Adipocyte (in vitro differentiated cells): ENCODE measurements around the gene KPNA1.
A peak's percentile ranks its signal among the peaks of the same experiment; 100 is the strongest.

Experiments
- DNase-seq: peaks from one replicate; pipeline ENCODE4 v3.0.0-alpha.2; 2015; ENCODE audit warnings: low read depth
- H3K27me3 ChIP-seq: replicated peaks from 2 replicates; pipeline ENCODE4 v1.7.0; 2013; ENCODE audit warnings: mild to moderate bottlenecking, low read length, moderate library complexity; ENCODE audit not compliant: control insufficient read depth, insufficient read depth
- H3K36me3 ChIP-seq: 2 replicates; pipeline ENCODE4 v1.7.0; 2013; ENCODE audit warnings: low read length, mild to moderate bottlenecking, moderate library complexity; ENCODE audit not compliant: control insufficient read depth, insufficient read depth, severe bottlenecking
- H3K4me1 ChIP-seq: 2 replicates; pipeline ENCODE4 v1.7.0; 2013; ENCODE audit warnings: mild to moderate bottlenecking, low read length, moderate library complexity; ENCODE audit not compliant: control insufficient read depth, insufficient read depth
- H3K4me3 ChIP-seq: 2 replicates; pipeline ENCODE4 v1.7.0; 2013; ENCODE audit warnings: mild to moderate bottlenecking, low read length, moderate library complexity
- H3K9ac ChIP-seq: 2 replicates; pipeline ENCODE4 v1.7.0; 2013; ENCODE audit warnings: mild to moderate bottlenecking, low read length, moderate library complexity
- H3K9me3 ChIP-seq: 2 replicates; pipeline ENCODE4 v1.7.0; 2013; ENCODE audit warnings: mild to moderate bottlenecking, low read length, moderate library complexity; ENCODE audit not compliant: control insufficient read depth

KPNA1 gene

GRCh38 chr3:122394173-122394572 lies 120.6 kb downstream of the KPNA1 start:
- no peaks in the 10 kb centered on the region for H3K9me3 ChIP-seq
- H3K9ac ChIP-seq, result peak overlapping the region; percentile 39
- peaks cover 10% of the 10 kb centered on the region for H3K4me1 ChIP-seq
- DNase-seq, result no peak
- H3K27me3 ChIP-seq, result no peaks in the 10 kb centered on the region
- no peak overlapping the region for H3K4me3 ChIP-seq
- H3K36me3 ChIP-seq, result peaks cover 6% of the 10 kb centered on the region

- Histone ChIP-seq H3K4me3 (no peak overlapping the region), H3K9ac (peak overlapping the region; percentile 52), H3K4me1 (peaks cover 10% of the 10 kb centered on the region), H3K36me3 (peaks cover 6% of the 10 kb centered on the region), H3K9me3 (no peaks in the 10 kb centered on the region), H3K27me3 (no peaks in the 10 kb centered on the region)
- peak; percentile 84 for DNase-seq
Observed at GRCh38 chr3:122392868-122393844, 121.6 kb downstream of the KPNA1 start.

- no peaks in the 10 kb centered on the region for H3K27me3 ChIP-seq
- DNase-seq, result no peak
- no peak overlapping the region for H3K4me3 ChIP-seq
- no peak overlapping the region for H3K9ac ChIP-seq
- H3K9me3 ChIP-seq, result no peaks in the 10 kb centered on the region
- peaks cover 6% of the 10 kb centered on the region for H3K36me3 ChIP-seq
- peaks cover 10% of the 10 kb centered on the region for H3K4me1 ChIP-seq
Observed at GRCh38 chr3:122391681-122392446, 122.9 kb downstream of the KPNA1 start.

- no peaks in the 10 kb centered on the region for H3K9me3 ChIP-seq
- peaks cover 10% of the 10 kb centered on the region for H3K4me1 ChIP-seq
- H3K4me3 ChIP-seq, result no peak overlapping the region
- peaks cover 6% of the 10 kb centered on the region for H3K36me3 ChIP-seq
- no peak for DNase-seq
- H3K27me3 ChIP-seq, result no peaks in the 10 kb centered on the region
- no peak overlapping the region for H3K9ac ChIP-seq
Observed at GRCh38 chr3:122390665-122391064, 124.1 kb downstream of the KPNA1 start.

GRCh38 chr3:122389892-122390291 lies 124.8 kb downstream of the KPNA1 start:
- H3K9me3 ChIP-seq, result no peaks in the 10 kb centered on the region
- no peak for DNase-seq
- H3K4me1 ChIP-seq, result peaks cover 15% of the 10 kb centered on the region
- H3K9ac ChIP-seq, result no peak overlapping the region
- peaks cover 6% of the 10 kb centered on the region for H3K36me3 ChIP-seq
- no peak overlapping the region for H3K4me3 ChIP-seq
- H3K27me3 ChIP-seq, result no peaks in the 10 kb centered on the region

- H3K27me3 ChIP-seq, result no peaks in the 10 kb centered on the region
- DNase-seq, result no peak
Observed at GRCh38 chr3:122389197-122389596, 125.5 kb downstream of the KPNA1 start.

GRCh38 chr3:122387709-122388108 lies 127.0 kb downstream of the KPNA1 start:
- DNase-seq, result no peak
- peaks cover 18% of the 10 kb centered on the region for H3K4me1 ChIP-seq
- H3K9ac ChIP-seq, result no peak overlapping the region
- H3K36me3 ChIP-seq, result peaks cover 3% of the 10 kb centered on the region
- no peak overlapping the region for H3K4me3 ChIP-seq
- no peaks in the 10 kb centered on the region for H3K27me3 ChIP-seq
- H3K9me3 ChIP-seq, result no peaks in the 10 kb centered on the region

More at GRCh38 chr3:122389197-122389596, 125.5 kb downstream of the KPNA1 start:
- Histone ChIP-seq H3K4me1 (peaks cover 21% of the 10 kb centered on the region), H3K36me3 (peaks cover 6% of the 10 kb centered on the region), H3K4me3 (no peak overlapping the region), H3K9ac (no peak overlapping the region), H3K9me3 (no peaks in the 10 kb centered on the region)

- H3K9me3 ChIP-seq, result no peaks in the 10 kb centered on the region
- DNase-seq, result peak; percentile 97
- no peaks in the 10 kb centered on the region for H3K36me3 ChIP-seq
- peak within 1 kb of the TSS; percentile 98 for H3K4me3 ChIP-seq
- peak within 1 kb of the TSS; percentile 88 for H3K9ac ChIP-seq
- no peaks in the 10 kb centered on the region for H3K27me3 ChIP-seq
- H3K4me1 ChIP-seq, result peaks cover 25% of the 10 kb centered on the region
Observed at GRCh38 chr3:122383771-122384697, 130.7 kb downstream of the KPNA1 start, which contains the start of gene FAM162A. Gene FAM162A, plus strand, starts transcription at chr3:122384182. Its CDS starts 84 bp downstream, at chr3:122384266.

- Histone ChIP-seq H3K27me3 (no peaks in the 10 kb centered on the region), H3K4me1 (peaks cover 32% of the 10 kb centered on the region), H3K9me3 (no peaks in the 10 kb centered on the region), H3K4me3 (peak within 1 kb of the TSS; percentile 98), H3K36me3 (no peaks in the 10 kb centered on the region), H3K9ac (peak within 1 kb of the TSS; percentile 88)
- DNase-seq, result peak; percentile 91
Observed at GRCh38 chr3:122382888-122383666, 131.7 kb downstream of the KPNA1 start, which contains the start of gene MIX23. Gene MIX23, minus strand, starts transcription at chr3:122383231. Its CDS starts 7 bp downstream, at chr3:122383224.

- Histone ChIP-seq H3K27me3 (no peaks in the 10 kb centered on the region), H3K9me3 (no peaks in the 10 kb centered on the region), H3K9ac (no peak overlapping the region), H3K36me3 (peaks cover 6% of the 10 kb centered on the region), H3K4me3 (no peak overlapping the region), H3K4me1 (peaks cover 29% of the 10 kb centered on the region)
- DNase-seq, result no peak
Observed at GRCh38 chr3:122377975-122378374, 136.8 kb downstream of the KPNA1 start.
